Medulla oblongata (tissue), 1 donor: ENCODE results near the gene CCDC68.

ENCODE experiments used
- DNase-seq: peaks from one replicate; pipeline ENCODE4 v3.0.0-alpha.2; 2015; ENCODE audit errors: extremely low spot score

The CCDC68 gene

DNA sequence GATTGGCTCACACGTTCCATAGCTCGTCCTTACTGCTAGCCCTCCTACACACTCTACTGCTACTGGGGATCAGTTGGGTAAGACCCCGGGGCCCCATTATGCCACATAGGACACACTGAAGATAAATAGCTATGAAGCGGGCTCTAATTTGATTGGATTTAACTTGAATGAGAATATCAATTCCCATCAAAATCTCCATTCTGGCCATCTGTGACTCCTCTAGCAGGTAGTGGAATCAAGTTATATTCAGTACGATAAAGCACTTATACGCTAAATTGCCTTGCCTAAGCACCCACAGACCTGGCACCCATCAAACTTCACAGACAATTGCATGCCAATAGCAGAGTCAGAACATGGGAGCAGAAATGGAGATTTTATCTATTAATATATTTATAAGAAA, 39.8 kb downstream of the CCDC68 start:
- DNase-seq, result no peak

DNA sequence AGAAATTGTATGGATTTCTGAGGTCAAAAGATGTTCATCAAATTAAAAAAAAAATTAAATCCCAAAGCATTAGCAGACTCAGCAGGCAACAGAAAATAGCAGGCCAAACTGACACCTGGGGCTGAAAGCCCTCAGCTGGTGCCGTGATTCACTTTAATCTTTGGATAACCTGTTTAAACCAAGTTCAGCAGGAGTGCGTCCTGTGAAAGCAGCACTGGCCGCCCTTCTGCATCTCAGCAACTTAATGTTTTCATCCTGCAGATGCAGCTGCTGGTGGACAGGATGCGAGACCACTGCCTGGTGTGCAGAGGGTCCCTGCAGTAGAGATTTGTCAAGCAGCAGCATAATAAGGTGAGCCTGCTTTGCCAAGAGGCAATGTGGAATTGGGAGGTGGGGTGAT, 41.2 kb downstream of the CCDC68 start:
- no peak for DNase-seq

DNA sequence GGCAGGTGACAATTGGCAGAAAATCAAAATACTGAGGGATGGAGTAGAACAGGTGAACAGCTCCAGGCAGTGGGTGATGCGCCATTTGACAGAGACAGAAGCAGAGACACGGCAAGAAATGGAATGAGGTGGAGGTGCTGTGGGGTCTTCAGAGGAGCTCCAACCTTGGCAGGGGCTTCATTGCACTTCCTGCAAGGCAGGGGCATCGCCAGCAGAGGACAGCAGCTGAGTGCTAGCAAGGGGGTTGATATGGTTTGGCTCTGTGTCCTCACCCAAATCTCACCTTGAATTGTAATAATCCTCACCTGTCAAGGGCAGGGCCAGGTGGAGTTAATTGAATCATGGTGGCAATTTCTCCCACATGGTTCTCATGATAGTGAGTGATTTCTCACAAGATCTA, 42.8 kb downstream of the CCDC68 start:
- DNase-seq, result no peak

DNA sequence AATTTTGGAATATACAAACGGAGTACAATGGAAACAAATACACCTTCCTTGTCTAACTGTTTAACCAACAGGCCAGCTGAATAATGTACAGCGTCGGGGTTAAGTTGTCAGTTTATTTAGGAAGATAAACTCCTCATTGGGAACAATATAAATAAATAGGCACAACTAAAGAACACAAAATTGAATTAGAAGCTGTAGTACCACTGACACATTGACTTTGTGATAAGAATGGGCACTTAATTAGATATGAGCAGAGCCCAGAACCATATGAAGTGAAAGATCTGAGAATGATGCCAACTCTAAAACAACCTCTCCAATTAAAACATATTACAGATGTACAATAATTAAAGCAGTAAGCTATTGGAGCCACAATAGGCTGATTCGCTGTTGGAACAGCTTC, 44.4 kb downstream of the CCDC68 start:
- DNase-seq, result no peak

DNA sequence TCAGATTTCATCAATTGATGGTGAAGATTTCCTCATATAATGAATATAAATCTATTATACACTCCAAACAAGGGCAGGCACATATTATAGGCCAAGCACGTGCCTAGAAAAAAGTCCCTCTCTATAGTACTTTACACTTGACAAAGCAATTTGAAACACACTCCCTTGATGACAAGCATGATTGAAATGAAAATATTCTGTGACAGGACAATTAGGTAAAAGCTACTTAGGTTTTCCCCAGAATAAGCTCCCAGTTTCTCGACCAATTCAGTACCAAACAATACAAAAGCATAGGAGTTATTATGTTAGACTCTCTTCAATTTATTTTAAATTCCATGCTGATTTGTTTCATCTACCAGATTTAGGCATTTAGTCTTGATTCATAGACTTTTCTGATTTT, 47.7 kb downstream of the CCDC68 start:
- no peak for DNase-seq

DNA sequence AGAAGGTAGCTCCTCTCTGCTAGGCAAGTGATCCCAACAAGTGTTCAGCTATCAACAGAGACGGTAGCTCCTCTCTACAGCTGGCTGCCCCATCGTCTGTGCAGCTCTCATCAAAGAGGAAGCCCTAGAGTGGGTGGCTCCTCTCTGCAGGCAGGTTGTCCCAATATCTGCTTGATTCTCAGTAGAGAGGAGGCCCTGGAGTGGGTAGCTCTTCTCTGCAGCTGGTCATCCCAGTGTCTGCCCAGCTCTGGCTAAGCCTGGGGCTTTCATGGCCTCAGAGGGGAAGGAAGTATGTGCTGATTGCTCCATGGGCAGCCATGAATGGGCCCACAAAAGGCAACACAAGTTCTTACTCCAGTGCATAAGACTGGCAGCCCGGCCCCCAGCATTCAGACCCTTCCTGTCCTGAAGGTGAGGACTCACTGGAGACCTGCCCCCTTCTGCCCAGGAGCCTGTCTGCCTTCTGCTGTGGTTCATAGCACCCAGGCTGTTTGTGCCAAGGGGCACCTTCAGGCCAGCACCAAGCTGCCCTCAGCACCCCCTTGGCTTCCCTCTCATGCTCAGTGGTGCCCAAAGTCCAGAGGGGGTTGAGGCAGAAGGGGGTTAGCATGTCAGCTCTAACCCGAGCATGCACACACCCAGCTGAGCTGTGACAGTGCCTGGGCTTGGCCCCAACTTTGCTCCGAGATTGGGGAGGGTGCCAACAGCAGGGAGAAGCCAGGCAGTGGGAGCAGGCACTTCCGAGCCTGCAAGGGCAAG, 48.9 kb downstream of the CCDC68 start:
- DNase-seq, result no peak

DNA sequence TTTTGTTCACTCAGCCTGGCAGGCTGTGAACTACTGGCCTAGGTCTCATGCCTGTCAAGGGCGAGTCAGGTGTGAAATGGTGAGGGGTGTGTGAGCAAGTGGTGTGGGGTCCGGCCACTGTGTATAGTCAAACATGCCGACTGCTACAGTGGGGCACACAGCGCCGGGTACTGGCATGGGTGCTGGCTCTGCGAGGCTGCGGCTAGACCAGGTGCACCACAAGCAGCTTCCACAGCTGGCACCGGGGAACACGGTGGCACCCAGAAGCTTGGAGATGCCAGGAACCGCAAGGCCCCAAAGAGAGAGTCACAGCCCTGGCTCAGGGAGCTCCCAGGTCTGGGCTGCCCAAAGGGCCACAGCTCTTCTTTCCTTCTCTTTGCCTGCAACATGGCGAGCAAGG, 49.7 kb downstream of the CCDC68 start:
- DNase-seq, result no peak

DNA sequence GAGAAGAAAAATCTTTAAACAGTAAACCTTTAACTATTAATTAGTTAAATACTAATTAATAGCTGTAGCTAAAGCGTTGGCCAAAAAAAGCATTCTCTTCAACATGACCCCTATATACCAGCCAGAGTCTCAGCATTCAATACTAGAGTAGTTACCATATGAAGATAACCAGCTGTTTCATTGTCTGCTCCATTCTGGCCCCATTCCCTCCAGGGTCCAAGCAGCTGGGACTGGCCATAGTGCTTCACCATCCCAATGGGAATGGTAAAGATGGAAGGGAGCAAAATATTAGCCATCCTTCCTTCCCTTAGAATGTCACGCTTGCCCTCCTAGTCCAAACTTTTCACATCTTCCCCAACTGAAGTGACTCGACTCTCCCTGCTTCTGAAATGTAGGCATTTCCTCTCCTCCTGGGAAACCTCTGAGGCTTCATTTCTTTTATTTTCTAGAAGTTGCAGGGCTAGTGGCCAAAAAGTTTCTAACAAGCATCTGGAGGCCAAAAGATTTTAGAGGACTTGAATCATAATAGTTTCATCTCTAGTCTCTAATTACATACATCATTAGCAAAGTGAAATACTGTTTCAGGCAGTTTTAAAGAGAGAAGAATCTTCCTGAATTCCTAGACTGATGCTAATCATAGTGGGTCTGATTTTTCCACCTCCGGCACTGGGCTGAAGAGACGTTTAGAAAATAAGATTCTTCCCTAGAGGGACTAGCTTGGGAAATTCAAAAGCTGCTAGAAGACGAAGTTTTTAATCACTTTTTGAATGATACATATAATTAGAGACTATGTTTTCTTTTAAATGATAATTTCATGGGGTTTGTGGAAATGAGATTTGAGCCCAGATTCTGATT, 52.7 kb downstream of the CCDC68 start:
- no peak for DNase-seq

DNA sequence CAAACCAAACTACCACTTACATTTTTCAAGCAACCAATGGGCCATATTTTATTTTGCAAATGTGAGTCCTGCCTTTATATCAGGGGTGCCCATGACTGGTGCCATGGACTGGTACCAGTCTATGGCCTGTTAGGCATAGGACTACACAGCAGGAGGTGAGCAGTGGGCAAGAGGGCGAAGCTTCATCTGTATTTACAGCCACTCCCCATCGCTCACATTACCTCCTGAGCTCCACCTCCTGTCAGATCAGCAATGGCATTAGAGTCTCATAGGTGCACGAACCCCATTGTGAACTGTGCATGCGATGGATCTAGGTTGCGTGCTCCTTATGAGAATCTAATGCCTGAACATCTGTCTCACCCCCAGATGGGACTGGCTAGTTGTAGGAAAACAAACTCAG, 53.6 kb downstream of the CCDC68 start:
- no peak for DNase-seq

DNA sequence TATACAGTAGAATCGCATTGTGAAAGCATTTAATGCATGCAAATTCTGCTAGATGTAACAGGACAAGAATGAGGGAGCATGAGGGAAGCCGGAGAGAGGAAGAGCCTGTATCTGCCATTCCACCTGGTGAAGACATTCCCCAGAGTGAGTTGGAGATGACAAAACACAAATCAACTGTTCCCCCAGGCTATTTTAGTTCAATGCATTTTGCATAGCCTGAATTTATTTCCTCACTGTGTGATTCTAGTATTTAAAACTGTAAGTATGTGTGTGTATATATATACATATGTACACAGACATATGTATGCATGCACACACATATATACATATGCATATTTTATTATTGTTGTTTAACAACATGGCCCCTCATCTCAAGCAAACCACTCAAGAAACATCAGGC, 54.7 kb downstream of the CCDC68 start:
- DNase-seq, result no peak

DNA sequence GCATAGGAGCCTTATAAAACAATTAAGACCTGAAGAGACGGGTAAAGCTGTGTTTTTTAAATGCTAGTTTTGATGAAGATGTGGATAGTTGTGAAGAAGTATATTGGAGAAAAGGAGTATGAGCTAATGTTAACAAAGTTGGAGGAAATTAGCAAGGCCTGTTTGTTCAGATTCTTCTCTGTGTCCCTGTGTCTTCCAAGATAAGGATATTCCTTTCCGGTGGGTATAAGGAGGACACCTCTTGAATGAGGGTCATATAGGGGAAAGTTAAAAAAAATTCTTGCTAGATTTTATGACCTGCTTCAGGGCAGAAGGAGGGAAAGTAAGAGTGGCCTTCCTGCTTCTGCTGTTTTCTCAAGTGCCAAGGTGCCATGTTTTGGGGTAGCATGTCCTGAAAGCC, 59.0 kb downstream of the CCDC68 start:
- DNase-seq, result no peak

DNA sequence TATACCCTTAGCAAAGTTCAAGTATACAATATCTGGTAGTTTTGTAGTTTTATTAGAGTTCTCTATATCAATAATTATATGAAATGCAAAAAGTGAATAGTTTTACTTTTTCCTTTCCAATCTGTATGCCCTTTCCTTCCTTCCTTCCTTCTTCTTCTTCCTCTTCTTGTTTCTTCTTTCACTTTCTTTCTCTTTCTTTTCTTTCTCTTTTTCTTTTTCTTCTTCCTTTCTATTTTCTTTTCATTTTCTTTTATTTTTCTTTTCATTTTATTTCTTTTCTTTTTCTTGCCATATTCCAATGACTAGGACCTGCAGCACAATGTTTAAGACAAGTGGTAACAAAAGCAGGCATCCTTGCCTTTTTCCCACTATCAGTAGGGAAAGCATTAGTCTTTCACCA, 59.8 kb downstream of the CCDC68 start:
- DNase-seq, result no peak

DNA sequence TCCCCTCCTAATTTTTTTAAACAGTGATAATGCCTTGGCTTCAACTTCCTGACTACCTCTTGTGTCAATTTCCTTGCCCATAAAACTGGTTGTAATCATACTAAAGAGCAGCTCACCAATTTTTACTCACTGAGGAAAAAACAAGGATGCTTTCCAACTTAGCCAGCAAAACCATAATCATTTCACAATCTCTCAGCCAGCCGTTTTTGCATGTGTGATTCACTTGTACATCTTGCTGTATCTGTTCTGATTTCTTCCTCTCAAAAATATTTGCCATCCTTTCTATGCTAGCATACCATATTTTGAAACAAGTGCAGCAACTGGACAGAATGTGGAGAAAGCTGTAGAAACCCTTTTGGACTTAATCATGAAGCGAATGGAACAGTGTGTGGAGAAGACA, 70.3 kb downstream of the CCDC68 start:
- no peak for DNase-seq

DNA sequence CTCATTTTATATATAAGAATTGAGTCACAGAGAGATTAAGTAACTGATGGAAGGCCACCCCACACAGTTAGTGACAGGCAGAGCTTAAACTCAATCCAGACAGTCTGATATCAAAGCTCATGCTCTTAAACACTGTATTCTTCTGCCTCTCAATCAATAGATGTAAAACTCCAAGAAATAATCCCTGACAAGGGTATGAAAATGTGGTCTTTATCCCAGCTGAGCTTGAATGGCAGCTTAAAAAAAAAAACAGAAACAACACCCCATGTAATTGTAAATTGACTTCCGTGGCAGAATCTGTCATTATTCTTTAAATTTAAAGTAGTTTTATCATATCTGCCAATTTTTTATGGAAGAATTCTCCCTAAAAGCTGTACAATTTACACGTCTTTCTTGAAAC, 70.9 kb downstream of the CCDC68 start:
- no peak for DNase-seq

DNA sequence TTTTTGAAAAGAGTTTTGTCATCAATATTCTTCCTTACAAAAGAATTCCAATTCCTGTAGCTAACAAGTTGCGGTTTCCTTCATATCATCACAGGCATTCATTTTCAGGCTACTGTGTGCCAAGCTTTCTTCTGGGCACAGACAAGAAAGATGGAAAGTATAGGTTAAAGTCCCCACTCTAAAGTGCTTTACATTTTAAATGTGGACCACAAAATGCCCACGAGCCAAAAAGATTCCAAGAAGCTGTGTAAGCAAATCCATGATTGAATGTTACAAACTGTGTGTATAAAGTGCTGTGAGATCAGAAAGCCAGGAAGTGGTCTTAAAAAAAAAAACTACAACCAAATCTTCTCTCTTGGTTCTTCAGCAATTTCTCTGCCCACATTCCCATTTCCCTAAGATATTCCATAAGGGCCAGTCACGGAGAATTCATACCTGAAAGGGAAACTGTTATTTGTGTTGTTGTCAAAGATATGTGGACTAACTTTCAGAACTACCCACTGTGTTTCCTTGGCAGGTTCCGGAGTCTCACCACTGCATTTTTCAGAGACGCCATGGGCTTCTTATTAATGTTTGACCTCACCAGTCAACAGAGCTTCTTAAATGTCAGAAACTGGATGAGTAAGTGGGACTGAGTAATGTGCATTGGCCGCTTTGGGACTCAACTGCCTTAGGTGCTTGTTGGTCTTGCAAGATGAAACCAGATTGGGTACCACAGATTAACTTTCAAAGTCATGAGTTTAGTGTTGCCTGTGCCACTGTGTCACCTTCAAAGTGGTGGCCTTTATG, 75.3 kb downstream of the CCDC68 start:
- no peak for DNase-seq

DNA sequence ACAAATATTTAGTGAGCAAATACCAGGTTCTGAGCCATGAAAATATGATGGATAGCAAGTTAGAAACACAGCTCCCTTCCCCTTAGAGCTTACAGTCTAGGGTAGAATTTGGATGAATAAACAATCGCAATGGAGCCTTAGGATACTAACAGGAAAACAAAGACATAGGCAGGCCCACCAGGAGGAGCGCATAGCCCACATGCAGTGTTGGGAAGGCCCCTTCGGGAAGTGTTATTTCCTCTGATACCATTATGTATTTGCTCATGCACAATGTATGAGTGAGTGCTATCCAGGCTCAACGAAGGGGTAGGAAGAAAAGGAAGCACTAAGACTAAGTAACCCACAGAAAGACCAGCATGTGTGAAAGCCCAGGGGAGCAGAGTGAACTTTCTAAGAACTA, 76.9 kb downstream of the CCDC68 start:
- no peak for DNase-seq

DNA sequence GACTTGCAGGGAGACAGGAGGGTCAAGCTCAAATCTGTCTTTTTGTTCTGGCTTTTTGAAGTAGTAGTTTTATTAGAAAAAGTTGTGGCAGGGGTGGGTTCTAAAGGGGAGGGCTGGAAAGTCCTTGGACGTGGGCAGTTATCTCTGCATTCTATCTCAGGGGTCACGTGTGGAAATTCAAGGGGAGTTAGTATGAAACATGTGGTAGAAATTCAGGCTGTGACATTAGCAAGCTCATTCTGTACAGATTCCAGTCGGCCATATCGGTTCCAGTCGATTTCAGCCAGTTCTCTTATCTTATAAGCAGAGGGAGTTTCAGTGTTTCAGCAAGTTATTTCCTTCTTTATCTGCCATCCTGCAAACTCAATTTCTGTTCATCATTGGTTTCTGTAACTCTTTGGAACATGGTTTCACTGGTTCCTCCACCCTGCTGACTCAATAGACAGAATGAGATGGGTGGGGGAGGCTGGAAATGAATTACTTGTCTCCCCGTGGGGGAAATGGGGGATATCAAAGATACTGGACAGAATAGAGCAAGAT, 78.0 kb downstream of the CCDC68 start:
- no peak for DNase-seq

DNA sequence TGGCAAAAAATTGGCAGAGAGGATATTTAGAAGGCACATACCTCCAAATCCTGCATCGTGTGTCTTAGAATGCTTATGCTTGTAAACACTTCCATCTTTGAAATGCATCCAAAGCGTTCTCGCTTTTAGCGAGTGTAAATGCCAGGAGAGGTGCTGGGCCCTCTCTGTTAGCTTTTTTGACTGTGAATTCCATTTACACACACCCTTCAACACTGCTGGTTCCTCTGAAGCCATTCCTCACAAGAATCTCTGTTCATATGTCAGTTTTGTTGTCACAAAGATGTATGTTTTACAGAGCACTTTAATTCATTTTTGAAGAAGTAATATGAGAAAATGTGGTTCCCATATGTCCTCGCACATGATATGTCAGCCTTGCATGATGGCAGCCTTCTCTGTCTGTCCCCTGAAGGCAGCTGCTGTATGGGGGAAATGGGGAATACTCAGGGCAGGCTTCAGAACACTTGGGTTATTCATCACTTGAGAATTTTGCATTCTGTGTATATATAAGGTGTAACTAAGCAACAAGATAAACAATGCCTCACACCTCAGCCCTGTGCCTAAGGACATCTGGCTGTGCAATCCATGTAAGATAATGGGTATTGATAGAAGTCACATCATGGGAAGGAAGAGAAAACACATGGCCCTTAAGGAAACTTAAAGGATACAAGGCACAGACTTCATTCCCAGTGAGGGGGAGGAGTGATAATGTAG, 78.7 kb downstream of the CCDC68 start:
- no peak for DNase-seq

DNA sequence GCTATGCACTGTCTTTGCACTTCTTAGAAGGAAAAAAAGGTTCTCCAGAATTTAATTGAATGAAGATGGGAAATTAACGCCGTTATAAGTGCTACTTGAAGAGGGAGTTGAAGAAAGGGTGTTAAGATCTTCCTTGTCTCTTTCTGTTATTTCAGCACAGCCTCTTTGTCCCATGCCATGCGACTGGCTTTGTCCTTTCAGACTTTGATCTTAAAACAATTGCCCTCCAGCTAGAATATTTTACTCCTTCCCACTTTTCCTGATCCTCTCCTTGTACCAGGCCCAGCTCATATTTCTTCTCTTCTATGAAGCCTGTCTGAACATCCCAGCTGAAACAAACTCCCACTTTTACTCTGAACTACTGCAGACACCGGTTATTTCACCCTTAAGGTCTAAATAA, 79.6 kb downstream of the CCDC68 start:
- DNase-seq, result no peak

DNA sequence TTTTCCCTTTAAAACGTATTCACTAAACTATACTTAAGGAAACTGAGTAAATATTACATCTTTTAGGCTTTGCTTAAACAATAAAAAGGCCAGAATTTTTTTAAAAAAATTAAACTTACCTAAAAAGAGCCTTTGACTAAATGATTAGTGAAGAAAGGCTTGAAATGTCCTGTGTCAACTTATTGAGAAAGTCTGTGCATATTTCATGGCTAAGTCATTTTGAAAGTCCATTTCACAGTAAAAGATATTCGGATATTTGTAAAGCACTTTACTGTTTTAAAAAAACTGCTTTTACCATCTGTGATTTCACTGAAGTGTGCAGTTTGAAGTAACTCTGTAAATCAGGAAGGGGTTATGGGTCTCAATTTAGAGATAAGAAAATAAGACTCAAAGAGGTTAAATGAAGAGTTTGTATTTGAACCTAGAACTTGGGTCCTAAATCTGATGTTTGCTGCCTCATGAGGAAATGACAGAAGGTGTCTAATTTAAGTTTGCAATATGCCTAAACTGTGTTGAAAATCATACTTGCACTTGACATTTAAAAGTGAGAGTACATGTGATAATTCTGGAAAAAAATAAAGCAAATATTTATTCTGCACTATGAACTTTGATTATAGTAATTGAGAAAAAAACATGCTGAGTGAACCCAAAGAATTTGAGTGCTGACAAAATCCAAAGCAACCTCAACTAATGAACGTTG, 80.5 kb downstream of the CCDC68 start:
- DNase-seq, result no peak

DNA sequence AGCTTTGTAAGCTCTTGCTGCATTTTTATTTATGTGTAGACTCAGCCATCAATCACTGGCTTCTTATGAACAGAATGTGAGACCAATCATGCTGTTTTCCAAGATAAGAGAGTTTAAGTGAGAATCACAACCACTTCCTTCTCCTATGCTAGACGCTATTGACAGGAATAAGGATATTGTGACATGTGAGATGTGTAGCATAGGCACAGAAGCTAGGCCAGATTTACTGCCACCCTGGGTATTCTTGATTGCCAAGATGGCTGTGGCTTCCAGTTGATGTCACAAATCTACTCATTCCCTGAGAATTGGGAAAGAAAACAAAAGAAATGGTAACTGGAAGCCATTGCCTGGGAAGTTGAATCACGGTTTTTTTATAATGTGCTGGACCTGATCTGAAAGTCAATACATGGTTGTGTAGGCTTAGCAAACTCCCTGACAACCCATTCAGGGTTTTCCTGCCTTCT, 81.1 kb downstream of the CCDC68 start:
- no peak for DNase-seq
